Thyroid gland (tissue), 4 donors: ENCODE results near the gene CHMP6.

ENCODE experiments used
- CTCF ChIP-seq, 6 experiments: fragments of 200-600 bp in 3 of 6; fragments of 450-650 bp in 3 of 6; sonication (generic) in 3 of 6; IDR thresholded peaks; one replicate each; pipeline ENCODE4 v1.5.1; 2016 to 2019; ENCODE audit warnings: antibody characterized with exemption in 6 of 6, mild to moderate bottlenecking in 2 of 6, inconsistent platforms in 1 of 6, moderate library complexity in 1 of 6
- POLR2A ChIP-seq, 2 donors: fragments of 450-650 bp; IDR thresholded peaks; one replicate each; pipeline ENCODE4 v1.6.1; 2017; ENCODE audit warnings: antibody characterized with exemption in 2 of 2, mild to moderate bottlenecking in 2 of 2, moderate library complexity in 1 of 2

- TF ChIP-seq CTCF (IDR thresholded peaks at IDR 0.05): no peak
- TF ChIP-seq POLR2A (IDR thresholded peaks at IDR 0.05): no peak
Measured at GRCh38 chr17:81031566-81032550, 40.2 kb downstream of the CHMP6 start.
